Measurements from ENCODE around the gene GAS2. TPM values are rescaled to one million over a fixed set of nuclear protein-coding genes. Genes with fewer than 3 reads are reported as not detected.
A peak's percentile ranks its signal among the peaks of the same experiment; 100 is the strongest.

Gene GAS2
- polyA plus RNA-seq, 3 donors: 10.6 to 11.1 (median 11.1) TPM

DNA sequence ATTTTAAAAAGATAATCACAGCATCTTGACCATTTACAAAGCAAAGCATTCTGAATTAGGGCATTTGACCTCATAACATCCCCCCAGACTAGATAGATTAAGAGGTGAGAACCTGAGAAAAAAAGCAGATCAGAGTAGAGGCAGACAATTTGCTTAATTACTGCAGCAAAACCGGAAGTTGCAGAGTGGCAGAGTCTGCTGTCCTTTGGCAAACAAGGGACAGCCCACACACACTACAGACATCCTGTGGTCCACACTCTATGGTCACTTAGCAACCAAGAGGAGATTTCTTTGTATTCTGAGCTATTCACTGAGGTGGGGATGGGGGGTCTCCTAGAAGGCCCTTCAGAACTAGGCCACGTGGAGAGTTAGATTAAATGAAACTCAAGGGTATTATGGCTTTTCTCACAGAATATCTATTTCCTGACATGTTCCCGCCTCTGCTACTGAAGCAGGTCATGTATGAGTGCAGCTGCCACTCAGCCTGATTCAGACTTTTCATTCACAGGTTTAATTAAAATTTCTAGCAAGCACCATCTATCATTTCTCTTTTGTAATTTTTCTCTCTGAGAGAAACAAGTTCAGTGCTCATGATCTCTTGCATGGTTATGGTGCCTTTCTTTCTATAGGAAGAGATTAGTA is 114.7 kb downstream of the GAS2 start:
- DNase-seq: no peak

DNA sequence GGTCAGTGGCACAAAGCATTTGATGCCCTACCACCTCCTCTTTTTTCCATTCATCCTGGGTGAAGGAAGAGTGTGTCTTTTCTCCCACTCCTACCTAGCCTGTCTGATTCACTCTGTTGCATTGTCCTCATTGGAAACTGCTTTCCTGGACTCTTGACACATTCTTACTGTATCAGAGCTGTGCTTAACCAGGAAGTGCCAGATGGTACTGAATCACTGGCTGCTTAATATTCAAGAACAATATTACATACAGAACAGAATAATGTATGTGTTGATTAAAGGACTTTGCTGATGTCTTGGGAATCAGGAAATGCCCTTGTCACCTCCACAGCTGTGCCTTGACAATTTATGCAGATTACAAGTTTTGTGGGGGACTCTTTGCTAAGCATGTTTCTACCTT is 118.8 kb downstream of the GAS2 start:
- no peak for DNase-seq

DNA sequence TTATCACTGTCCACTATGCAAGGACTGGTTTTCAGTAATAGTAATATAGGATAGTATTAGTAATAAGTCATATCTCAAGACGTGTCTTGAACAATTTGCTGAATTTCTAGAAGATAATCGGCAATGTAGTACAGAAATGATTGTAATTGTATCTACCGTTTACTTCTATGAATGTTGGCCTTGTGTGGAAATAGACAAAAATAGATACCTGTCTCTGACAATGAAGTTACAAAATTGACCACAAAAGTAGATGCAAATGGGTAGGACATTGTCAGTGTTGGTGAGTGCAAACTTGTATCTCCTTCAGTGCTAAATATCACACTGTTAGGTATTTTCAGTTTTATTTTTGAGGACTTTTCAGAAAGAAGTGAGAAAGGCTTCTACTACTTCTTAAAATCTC is 120.1 kb downstream of the GAS2 start:
- DNase-seq: no peak

DNA sequence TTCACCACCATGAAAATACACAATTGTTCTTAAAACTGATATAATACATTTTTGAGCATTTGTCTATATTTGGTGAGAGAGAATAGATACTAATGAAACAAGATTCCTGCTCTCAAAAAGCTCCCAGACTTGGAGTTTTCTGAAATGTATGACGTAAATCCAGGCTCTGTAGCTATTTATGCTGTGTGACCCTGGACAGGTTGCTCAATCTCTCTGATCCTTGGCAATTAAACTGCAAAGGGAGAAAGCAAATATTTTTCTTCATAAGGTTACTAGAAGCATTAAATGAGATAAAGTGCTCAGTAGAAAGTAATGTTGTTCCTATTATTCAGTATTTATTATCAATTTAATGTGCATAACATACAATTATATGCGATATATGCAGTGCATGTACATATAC is 120.6 kb downstream of the GAS2 start:
- no peak for DNase-seq

DNA sequence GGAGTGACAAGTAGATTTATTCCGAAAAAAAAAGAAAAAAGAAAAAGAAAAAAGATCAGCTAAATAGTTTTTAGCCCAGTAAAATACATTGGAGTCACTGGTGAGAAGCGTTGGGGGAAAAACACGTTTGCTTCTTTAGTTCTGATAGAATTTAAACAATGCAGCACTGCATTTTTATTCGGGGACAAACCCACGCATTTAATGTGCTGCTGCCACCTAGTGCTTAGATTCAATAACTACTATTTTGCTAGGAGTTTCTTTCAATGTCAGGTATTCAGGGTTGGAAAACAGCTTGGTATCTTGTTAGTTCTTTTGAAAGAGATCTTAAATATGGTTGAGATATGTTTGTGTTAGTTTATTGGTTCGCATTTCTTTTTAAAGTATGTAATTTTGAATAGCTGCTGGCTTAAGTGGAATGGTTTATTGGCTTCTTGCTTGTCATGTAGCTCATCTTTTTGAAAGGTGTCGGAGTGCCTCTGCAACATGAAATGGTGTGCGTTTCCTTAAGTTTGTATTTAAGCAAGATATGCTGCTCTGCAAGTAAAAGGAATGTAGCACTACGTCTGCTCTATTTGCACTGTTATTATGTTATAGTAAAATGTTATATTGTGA is 121.2 kb downstream of the GAS2 start:
- peak; percentile 36 for DNase-seq

DNA sequence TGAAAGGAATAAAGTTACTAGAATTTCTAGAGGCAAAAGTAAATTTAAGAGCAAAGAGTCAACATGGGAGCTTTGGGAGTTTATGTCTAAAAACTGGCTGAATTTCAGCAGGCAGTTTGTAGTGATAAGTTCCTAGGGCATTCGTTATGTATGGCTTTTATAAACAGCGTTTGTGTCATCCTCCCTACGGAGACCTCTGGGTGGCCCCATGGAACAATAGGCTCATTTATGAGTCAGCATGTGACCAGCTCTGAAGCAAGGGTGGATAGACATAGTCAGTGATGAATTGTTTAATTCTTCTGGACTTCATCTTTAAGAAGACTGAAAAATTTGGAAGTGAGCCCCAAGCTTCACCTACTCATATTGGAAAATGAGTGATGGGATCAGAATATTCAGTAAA is 126.1 kb downstream of the GAS2 start:
- DNase-seq: no peak

DNA sequence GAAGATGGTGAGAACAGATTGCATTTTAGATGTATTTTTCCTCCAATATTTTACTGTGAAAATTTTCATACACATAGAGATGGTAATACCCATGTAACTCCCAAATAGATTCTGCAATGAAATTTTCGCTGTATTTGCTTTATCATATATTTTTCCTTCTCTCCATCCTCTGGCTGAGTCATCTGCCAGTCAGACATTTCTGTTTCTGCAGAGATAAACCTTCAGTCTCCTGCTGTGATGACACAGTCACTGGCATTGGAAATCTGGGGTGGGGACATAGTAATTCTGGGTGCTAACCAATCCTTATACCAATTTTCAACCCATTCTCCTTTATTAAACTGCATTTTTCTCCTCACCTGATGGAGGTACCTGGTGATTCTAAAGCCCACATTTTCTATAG is 129.5 kb downstream of the GAS2 start:
- no peak for DNase-seq

DNA sequence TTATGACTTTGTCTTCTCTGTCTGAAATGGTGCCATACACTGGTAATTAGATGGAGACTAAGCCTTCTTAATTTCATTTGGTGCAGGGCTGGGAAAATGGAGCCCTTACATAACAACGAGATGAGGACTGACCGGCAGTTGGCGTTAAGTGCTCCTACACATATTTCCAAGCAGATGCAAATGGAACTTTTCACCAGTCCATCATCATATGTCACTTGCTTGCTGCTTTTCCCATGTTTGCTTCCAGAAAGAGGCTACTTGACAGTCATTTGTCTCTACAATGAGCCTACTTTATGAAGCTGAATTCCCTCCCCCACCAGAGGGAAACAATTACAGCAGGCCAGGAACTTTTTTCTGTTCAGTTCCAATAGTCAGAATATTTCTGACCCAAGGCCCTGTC is 130.6 kb downstream of the GAS2 start:
- no peak for DNase-seq

DNA sequence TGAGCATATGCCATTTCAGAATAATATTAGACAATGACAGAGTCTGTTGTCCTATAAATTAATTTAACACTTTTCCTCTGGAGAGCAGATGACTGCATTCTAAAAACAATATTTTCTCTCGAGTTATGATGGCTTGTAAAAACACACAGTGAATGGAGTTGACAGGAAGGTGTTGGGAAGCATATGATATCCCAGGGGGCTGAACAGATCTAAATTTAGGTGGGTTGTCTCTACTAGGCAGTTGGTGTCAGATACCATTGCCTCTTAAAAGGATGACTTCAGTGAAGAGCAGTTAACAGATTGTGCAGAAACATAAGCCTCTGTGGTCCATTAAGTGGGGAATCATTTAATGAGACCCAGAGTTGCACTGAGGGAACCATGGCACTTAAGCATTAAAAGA is 132.5 kb downstream of the GAS2 start:
- no peak for DNase-seq

DNA sequence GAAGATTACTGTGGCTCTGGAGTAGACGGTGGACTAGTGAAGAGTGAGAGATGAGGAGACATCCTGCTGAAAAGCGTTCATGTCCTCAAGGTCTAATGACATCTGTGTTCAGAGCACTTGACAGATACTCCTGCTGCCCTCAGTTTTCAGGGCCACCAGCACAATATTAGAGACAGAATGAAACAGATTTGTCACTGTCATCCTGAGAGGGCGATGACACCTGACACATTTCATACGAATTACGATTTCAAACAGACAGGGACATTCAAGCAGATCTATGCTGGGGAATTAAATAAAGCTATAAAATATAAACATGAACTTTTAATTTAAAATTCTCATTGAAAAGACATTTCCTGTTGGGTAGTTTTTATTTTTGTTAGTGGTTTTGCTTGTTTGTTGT is 134.1 kb downstream of the GAS2 start:
- DNase-seq: no peak

DNA sequence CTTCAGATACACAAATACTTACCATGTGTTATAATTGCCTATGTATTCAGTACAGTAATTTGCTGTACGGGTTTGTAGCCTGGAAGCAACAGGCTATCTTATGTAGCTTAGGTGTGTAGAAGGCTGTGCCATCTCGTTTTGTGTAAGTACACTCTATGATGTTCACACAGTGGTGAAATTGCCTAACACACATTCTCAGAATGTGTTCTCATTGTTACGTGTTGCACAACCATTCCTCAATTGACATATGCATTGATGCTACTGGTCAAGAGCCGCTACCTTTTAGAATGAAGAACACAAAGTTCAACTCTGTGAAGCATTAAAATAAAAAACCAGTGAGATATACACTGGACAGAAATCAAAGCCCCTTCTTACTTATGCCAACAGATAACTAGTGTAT is 136.4 kb downstream of the GAS2 start:
- no peak for DNase-seq

DNA sequence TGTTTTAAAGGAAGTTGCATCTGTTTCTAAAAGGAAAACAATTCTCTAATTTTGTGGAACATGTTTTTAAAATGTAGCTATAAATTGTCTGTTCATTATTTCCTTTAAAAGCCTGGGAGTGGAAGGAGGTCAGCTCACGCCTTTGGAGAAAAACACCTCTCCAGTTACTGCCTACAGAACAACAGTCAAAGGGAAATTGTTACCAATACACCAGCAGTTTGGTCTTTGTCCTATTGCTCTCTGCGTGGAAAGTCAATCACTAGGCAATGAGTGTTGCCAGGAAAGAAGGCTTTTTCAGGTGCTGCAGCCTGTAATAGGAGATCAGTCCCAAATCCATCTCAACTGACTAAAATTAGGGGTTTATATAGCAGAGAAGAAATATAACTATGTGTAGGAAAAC is 141.0 kb downstream of the GAS2 start:
- no peak for DNase-seq

DNA sequence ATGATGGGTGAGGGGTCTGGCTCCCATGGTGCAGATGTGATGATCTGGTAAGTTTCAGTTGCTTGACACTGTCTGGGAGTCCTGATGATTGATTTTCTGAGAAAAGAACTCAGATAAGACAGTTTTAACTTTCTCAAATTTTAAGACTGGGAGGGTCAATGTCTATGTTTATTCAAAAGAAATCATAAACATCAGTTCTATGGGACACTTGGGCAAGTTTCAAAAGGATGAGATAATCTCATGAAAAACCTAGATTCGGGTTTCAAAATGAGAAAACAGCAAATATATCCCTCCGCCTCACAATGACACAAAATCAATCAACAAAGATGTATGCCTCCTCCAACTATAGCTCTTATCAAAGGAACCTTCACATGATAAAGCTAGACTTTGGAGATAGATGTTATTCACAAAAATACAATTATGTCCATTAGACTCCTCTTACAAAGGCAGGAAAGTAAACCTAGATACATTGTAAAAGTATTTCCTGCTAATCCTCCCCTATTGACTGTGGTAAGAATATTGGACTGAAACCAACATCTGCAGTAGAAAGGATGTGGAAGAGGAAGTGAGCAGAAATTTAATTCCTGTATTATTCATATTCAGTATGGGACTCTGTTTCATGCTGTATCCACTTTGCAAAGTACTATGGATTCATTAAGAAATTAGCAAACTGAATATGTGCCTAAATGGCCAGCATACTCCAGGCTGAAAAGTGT is 141.6 kb downstream of the GAS2 start:
- no peak for DNase-seq

DNA sequence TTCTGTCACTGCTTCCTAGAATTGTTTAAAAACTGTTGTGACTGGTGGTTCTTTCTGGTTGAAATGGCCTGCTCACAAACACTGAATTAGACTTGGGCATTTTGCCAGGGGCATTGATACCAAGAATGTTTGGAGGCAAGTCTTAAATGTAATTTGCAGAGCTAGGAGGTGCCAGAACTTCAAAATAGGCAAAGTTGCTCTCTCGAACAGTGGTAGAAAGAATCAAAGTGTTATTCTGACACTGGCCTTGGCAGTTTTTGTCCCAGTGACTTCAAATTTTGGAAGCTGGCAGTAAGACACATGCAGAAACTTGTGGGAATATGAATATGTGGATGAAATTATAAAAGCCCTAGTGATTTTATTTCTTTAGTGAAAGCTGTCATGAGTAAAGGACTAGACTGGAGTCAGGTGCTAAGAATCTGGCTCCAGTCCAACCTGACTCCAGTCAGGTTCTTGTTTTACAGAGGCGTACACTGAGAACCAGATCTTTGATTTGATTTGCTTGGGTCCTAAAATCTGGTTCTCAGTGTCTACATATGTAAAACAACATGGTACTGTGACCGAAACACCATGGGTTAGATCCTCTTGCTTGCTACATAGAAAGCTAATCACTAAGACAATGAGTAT is 142.3 kb downstream of the GAS2 start:
- DNase-seq: no peak

DNA sequence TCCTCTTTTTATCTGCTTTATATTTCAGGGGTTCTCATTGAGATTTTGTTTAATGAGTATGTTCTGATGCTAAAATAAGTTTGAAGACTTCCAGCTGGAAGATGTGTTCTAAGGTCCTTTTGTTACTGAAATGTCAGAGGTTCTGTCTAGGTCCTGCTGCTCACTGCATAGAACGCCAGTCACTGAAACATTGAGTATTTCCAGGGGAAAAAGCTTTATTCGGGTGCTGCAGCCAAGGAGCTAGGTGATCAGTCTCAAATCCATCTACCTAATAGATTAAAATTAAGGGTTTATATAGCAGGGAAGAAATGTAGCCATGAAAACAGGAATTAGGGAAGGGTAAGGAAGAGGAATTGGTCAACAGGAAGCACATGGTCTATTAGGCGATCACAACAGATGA is 143.5 kb downstream of the GAS2 start:
- DNase-seq: no peak

DNA sequence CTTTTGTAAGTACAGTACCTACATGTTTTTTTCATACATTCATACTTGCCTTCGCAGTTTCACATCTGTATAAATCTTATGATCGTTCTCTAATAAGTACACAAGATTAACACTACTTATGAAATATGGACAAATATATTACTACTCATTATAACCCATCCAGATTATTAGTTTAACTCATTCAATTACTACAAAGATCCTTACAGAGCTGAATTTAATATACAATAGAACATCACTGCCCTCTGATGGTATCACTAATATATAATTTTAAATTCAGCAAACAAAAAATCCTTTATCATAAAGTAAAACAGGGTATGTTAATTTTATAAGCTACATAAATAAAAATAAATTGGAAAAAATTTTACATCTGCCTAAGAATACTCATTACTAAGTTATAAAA is 155.8 kb downstream of the GAS2 start:
- no peak for DNase-seq

DNA sequence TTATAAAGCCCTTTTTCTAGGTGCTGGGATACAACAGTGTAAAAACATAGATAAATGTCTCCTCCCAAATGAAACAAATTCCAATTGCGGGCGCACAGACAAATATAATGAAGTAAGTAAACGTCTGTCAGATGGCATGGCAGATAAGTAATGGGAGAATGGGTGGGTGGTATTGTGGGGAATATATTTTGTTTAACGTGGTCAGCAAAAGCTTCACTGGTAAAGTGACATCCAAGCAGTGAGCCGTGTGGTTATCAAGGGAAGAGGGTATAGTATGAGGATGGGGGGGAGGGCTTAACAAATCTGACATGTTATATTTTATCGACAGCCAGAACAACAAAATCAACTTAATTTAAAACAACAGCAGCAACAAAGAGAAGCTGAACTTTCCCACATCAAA is 162.0 kb downstream of the GAS2 start:
- no peak for DNase-seq

DNA sequence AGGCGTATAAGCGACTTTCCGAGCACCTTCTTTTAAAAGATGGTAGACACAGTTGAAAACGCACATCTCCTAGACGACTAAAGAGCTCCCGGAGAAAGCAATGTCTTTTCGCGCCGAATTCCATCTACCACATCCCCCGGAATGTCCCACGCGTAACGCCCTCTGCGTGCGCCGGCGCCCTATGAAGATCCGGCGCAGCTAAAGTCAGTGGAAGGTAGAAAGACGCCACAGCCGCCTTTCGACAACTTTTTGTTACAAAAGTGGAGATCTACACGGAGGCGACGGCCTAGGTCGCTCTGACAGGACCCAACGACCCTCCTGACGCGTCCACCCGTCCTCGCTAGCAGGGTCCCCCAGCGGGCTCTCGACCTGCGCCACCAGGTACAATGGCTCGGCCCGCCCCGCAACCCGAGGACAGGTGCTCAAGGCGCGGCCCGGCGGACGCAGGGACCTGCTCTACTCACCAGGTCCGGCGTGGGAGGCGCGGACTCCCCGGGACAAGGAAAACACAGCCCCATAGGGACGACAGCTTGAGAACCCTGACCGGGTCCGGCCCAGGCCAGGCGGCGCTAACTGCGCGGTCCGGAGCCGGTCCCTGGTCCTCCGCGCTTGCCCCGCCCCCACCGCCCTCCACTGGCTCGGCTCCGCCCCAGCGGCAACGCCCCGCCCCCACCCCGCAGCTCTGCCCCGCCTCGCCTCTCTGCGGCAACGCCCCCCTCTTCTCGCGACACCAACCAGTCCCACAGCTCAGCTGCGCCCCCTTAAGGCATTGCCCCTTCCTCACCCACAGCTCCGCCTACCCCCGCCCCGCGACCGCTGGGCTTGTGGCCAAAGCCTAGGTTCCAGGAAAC is 163.0 kb downstream of the GAS2 start, which contains the start of gene SVIP:
Gene SVIP (minus strand): TSS at position 571 of the 851 bp plus-strand sequence. CDS start 53 bp downstream, at position 518.
- DNase-seq: peak; percentile 90

DNA sequence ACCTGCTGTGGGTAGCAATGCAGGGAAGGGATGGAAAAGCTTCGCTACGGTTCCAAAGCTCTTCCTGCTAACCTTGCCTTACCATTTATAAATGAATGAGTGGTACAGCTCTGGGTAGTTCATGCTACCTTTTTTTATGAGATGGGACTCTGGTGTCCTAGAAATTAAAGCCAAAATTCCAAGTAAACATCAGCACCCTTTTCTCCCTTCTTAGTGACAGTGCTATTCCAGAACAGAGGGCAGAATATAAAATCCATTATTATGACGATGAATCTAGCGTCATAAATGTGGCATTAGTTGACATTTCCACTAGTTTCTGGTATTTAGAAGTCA is 163.6 kb downstream of the GAS2 start:
- DNase-seq: no peak

DNA sequence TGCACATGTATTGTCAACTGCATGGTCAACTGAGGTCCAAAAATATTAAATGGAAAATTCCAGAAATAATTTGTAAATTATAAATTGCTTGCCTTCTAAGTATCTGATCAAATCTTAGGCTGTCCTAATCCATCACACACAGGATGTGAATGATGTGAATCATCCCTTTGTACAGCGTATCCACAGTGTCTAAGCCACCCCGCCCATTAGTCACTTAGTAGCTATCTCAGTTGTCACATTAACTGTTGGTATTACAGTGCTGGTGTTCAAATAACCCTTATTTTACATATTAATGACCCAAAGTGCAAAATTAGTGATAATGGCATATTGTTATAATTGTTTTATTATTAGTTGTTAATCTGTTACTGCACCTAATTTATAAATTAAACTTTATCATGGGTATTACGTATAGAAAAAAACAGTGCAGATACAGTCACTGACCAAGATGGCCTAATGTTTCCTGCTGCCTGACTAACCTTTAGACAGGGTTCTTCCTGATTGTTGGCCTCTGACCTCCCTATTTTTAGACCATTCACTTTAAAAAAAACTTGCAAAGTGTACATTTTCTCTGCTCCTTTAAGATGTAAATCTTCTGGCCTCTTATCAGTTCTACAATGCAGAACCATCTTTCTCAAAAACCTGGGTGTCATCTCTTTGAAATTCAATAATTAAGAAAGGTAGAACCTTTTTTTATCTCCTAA is 166.1 kb downstream of the GAS2 start:
- DNase-seq: no peak

DNA sequence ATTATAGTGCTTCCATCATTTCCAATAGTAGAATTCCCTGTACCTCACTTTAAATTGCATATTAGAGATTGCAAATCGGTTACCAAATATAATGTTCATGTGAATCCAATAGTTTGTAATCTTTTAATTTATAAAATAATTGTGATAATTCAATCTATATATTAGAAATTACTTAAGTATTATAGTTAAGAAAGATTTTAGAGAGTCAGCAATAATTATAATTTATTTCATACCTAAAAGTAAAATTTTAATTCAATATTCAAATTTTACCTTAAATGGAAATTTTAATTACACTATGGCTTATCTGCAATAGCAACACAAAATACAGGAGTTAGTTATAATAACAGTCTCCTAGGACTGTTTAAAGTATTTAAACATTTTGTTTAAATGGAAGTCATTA is 180.3 kb downstream of the GAS2 start:
- no peak for DNase-seq

DNA sequence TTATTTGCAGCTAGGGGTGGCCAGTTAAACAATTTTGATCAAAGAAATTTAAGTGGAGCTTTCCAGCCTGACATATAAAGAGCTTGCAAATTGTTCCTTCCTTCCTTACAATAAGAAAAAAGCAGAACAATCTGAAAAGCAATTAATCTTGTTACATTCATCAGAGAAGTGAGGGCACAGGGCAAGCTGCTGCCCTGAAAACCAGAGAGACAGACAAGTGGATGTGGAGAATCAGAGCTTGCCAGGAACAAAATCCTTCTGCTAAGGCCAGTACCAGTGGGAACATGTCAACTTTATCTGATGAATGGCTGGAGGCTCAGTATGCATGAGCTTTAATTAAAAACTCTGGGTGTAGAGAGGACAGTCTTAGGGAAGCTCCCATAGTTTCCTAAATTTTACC is 185.1 kb downstream of the GAS2 start:
- no peak for DNase-seq

Data from renal pelvis (tissue), 4 donors.